ENCODE results near the gene RGPD5.
"Not testable (repeated sequence)": the region's sequence is repeated elsewhere in the genome, so short reads cannot be mapped to it uniquely, and the experiment has no call there.

Gene RGPD5

DNA sequence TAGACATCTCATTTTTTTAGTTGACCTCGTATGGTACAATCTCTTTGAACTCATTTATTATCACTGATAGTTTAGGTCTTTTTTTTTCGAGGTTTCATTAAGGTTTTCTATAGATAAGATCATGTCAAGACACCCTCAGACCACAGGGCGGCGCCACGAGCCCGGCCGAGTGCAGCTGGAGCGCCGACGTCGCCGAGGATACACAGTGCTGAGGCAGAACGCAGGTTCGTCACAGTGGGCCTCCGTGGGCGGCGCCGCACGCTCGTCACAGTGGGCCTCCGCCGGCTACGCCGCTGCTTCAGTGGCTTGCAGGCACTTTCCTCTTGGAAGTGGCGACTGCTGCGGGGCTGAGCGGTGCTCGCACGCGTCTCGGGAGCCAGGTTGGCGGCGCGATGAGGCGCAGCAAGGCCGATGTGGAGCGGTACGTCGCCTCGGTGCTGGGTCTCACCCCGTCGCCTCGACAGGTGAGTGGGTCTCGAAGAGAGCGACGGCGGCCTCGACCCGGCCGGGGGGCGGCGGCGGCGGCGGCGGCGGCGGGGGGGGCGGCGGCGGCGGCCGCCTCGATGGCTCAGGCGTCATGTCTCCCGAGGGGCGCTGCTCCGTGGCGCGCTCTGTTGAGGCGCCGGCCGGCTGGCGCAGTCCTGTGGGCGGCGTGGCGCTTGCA lies at the start of gene RGPD5:
TSS of gene RGPD5 (plus strand) at position 232 of the 664 bp plus-strand sequence. CDS start at position 393, 161 bp downstream.
- in situ Hi-C loops (cut with MboI; ENCODE audit: low sequenced_read_pairs, unreplicated experiment); DNase-seq (ENCODE audit: low spot score): not testable (repeated sequence)

DNA sequence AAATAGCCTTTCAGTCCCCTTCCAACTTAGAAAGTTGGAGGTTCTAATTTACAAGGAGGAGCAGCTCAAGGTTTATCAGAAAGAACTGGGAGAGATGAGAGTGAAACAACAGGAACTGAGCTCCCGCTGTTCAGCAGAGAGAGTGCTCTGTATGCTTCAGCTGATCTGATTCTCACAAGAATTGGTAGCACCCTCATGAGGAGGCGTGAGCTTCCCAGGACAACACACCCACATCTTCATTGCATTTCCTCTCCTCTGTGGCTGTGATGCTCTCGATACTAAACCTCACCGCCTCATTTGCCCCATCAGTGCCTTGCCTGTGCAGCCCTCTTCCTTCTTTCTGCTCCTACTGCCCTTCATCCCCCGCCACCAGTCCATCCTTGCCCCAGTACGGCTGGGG lies 42.5 kb upstream of the RGPD5 start:
- DNase-seq (ENCODE audit: low spot score); in situ Hi-C loops (cut with MboI; ENCODE audit: low sequenced_read_pairs, unreplicated experiment): not testable (repeated sequence)

- in situ Hi-C loops (cut with MboI; ENCODE audit: low sequenced_read_pairs, unreplicated experiment); DNase-seq (ENCODE audit: low spot score): not testable (repeated sequence)
Observed at GRCh38 chr2:109757163-109757824, 36.8 kb upstream of the RGPD5 start.

- in situ Hi-C loops (cut with MboI; ENCODE audit: low sequenced_read_pairs, unreplicated experiment), result not testable (repeated sequence)
Observed at GRCh38 chr2:109760265-109761042, 33.7 kb upstream of the RGPD5 start.

GRCh38 chr2:109761043-109761454 lies 33.1 kb upstream of the RGPD5 start:
- in situ Hi-C loops (cut with MboI; ENCODE audit: low sequenced_read_pairs, unreplicated experiment), result not testable (repeated sequence)

More at GRCh38 chr2:109760265-109761042, 33.7 kb upstream of the RGPD5 start:
- not testable (repeated sequence) for DNase-seq (ENCODE audit: low spot score)

GRCh38 chr2:109761976-109762375 lies 32.1 kb upstream of the RGPD5 start:
- DNase-seq (ENCODE audit: low spot score); in situ Hi-C loops (cut with MboI; ENCODE audit: low sequenced_read_pairs, unreplicated experiment): not testable (repeated sequence)

More at GRCh38 chr2:109761043-109761454, 33.1 kb upstream of the RGPD5 start:
- not testable (repeated sequence) for DNase-seq (ENCODE audit: low spot score)

GRCh38 chr2:109766074-109766473 lies 28.0 kb upstream of the RGPD5 start:
- in situ Hi-C loops (cut with MboI; ENCODE audit: low sequenced_read_pairs, unreplicated experiment), result not testable (repeated sequence)

GRCh38 chr2:109766886-109767578 lies 27.1 kb upstream of the RGPD5 start:
- DNase-seq (ENCODE audit: low spot score); in situ Hi-C loops (cut with MboI; ENCODE audit: low sequenced_read_pairs, unreplicated experiment): not testable (repeated sequence)

More at GRCh38 chr2:109766074-109766473, 28.0 kb upstream of the RGPD5 start:
- DNase-seq (ENCODE audit: low spot score), result not testable (repeated sequence)

GRCh38 chr2:109768934-109769333 lies 25.2 kb upstream of the RGPD5 start:
- in situ Hi-C loops (cut with MboI; ENCODE audit: low sequenced_read_pairs, unreplicated experiment); DNase-seq (ENCODE audit: low spot score): not testable (repeated sequence)

DNA sequence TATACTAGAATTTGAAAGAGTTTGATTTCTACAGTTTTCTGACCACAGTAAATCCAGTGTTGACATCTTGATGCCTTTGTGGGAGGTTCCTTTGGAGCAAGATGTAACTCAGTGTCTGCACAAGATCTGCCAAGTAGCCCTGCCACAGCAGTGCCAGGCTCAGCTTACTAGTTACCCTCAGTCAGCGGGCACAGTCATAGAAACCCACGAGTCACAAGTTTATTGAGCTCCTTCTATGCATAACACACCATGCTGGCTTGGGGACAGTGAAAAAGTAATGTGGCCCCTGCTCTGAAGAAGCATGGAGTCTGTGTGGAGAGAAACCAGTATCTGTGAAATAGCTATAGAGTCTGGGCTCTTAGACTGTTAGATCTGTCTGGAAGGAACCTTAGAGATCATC lies 15.0 kb upstream of the RGPD5 start:
- in situ Hi-C loops (cut with MboI; ENCODE audit: low sequenced_read_pairs, unreplicated experiment); DNase-seq (ENCODE audit: low spot score): not testable (repeated sequence)

DNA sequence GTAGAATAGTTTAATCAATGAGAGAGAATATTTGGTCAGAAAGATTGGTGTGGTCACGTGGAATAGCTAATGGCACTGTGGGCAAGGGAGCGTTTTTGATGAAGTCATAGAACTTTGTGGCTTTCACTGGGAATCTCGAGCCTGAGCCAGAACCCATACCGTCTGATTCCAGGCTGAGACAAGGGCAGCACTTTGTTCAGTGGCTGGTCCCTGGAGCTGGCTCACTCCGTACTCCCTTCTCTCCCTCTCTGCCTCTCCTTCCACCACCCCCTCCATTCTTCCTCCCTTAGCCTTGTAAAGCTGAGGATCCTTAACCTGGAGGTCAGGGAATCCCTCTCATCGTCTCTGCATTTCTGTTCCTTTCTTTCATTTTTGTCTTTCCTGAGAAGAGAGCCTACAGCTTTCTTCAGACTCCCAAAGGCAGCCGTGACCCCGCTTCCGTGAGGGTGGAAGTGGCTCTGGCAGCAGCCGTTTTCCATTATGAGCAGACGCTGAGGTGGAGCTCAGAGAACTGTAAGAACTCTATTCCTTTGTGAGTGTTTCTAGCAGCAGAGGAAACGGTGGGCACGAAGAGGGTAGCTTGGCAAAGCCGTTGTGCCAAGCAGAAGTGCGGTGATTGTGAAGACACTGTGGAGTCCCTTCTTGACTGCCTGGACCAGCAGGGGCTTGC lies 12.8 kb upstream of the RGPD5 start:
- in situ Hi-C loops (cut with MboI; ENCODE audit: low sequenced_read_pairs, unreplicated experiment); DNase-seq (ENCODE audit: low spot score): not testable (repeated sequence)

DNA sequence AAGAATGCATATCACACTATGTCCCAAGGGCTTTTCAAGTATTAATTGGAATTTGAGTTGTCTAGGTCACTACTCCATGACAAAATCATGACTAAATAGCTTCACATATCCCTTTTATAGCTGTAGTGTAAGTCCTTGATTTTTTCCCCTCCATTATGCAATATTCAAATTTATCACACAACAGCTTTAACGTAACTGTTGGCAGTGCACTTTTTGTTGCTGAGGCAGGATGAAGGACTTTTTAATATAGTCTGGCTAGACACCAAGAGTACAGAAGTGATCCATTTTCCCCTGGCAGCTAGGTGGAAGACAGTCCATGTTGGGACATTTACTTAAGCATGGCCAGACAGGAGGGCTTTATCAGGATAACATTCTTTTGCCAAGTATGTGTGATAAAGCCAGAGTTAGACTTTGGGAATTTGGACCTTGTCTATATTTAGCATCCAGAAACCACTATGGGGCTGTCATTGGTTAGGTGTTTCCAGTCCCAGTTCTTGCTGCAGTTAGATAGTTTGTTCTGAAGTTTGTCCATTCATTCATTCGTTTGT lies 11.6 kb upstream of the RGPD5 start:
- in situ Hi-C loops (cut with MboI; ENCODE audit: low sequenced_read_pairs, unreplicated experiment); DNase-seq (ENCODE audit: low spot score): not testable (repeated sequence)

GRCh38 chr2:109791530-109792279 lies 2.4 kb upstream of the RGPD5 start:
- DNase-seq (ENCODE audit: low spot score); in situ Hi-C loops (cut with MboI; ENCODE audit: low sequenced_read_pairs, unreplicated experiment): not testable (repeated sequence)

DNA sequence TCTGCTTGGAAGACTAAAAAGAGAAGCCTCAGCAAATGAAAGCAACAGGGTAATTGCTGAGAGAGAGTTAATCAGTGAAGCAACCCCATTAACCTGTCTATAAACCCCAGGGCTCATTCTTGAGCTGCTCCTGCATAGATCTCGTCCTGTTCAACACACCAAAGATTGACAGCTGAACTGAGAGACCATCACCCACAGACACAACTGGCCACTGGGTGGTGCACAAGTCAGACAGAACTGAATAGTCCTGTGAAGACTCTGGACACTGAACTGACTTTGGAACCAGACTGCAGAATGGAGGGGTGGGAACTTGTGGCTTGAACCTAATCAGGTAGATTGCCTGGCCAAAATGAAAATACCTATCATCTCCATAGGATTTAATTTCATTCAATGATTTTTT lies 1.4 kb upstream of the RGPD5 start:
- in situ Hi-C loops (cut with MboI; ENCODE audit: low sequenced_read_pairs, unreplicated experiment); DNase-seq (ENCODE audit: low spot score): not testable (repeated sequence)

GRCh38 chr2:109871129-109871751 lies 77.1 kb downstream of the RGPD5 start:
- in situ Hi-C loops (cut with MboI; ENCODE audit: low sequenced_read_pairs, unreplicated experiment); DNase-seq (ENCODE audit: low spot score): not testable (repeated sequence)

DNA sequence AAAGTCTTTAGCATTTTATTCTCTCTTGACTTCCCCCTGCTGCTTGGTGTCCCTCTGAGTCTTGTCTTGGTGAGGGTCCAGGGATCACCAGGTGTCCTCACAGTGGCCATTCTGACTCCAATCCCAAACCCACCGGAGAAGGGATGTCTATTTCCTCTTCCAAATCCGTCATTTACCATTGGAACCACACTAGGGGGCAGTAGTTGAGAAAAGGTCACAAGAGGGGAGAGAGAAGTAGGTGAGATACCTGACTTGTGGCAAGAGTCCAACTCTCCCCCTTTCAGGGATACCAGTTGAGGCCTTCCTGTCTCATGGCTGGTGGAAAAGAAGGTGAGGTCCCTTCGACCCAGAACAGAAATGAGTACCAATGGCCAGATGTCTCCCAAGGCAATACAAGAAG lies 82.5 kb downstream of the RGPD5 start:
- in situ Hi-C loops (cut with MboI; ENCODE audit: low sequenced_read_pairs, unreplicated experiment); DNase-seq (ENCODE audit: low spot score): not testable (repeated sequence)

All from GM13976 (cell line).